Activated CD4-positive, alpha-beta T cell treated with anti-CD3 and anti-CD28 coated beads for 24 hours (primary cell): ENCODE results near the gene TAF1L.
"Not testable (repeated sequence)": the region's sequence is repeated elsewhere in the genome, so short reads cannot be mapped to it uniquely, and the experiment has no call there.

ENCODE experiments used
- DNase-seq, 2 donors: peaks; one replicate each; pipeline ENCODE4 v3.0.0-alpha.2; 2020; ENCODE audit warnings: low read depth in 2 of 2

Gene TAF1L

GRCh38 chr9:32635362-32635761 lies at the start of gene TAF1L:
Gene TAF1L, minus strand, starts transcription at chr9:32635669. Its CDS starts 90 bp downstream, at chr9:32635579.
- no peak for DNase-seq

- DNase-seq: no peak
Measured at GRCh38 chr9:32681751-32682150, 46.3 kb upstream of the TAF1L start.

GRCh38 chr9:32677931-32678330 lies 42.5 kb upstream of the TAF1L start:
- no peak for DNase-seq

- DNase-seq: no peak
Measured at GRCh38 chr9:32672469-32672868, 37.0 kb upstream of the TAF1L start.

GRCh38 chr9:32671333-32671732 lies 35.9 kb upstream of the TAF1L start:
- no peak for DNase-seq

- no peak for DNase-seq
Measured at GRCh38 chr9:32665101-32665500, 29.6 kb upstream of the TAF1L start.

- no peak for DNase-seq
Measured at GRCh38 chr9:32663741-32664140, 28.3 kb upstream of the TAF1L start.

GRCh38 chr9:32647671-32648070 lies 12.2 kb upstream of the TAF1L start:
- DNase-seq: no peak

GRCh38 chr9:32644698-32645097 lies 9.2 kb upstream of the TAF1L start:
- no peak for DNase-seq

- DNase-seq: not testable (repeated sequence)
Measured at GRCh38 chr9:32633151-32633550, 2.3 kb downstream of the TAF1L start.

- DNase-seq: no peak
Measured at GRCh38 chr9:32631991-32632390, 3.5 kb downstream of the TAF1L start.

- no peak for DNase-seq
Measured at GRCh38 chr9:32627394-32627954, 8.0 kb downstream of the TAF1L start.

GRCh38 chr9:32625320-32625719 lies 10.1 kb downstream of the TAF1L start:
- DNase-seq: no peak

GRCh38 chr9:32622948-32623347 lies 12.5 kb downstream of the TAF1L start:
- no peak for DNase-seq

- DNase-seq: no peak
Measured at GRCh38 chr9:32618261-32618660, 17.2 kb downstream of the TAF1L start.

GRCh38 chr9:32606811-32607210 lies 28.7 kb downstream of the TAF1L start:
- no peak for DNase-seq

- DNase-seq: no peak
Measured at GRCh38 chr9:32603914-32604852, 31.3 kb downstream of the TAF1L start.

- not testable (repeated sequence) for DNase-seq
Measured at GRCh38 chr9:32599021-32599420, 36.4 kb downstream of the TAF1L start.

- DNase-seq: no peak
Measured at GRCh38 chr9:32596936-32597335, 38.5 kb downstream of the TAF1L start.

- DNase-seq: no peak
Measured at GRCh38 chr9:32596096-32596865, 39.2 kb downstream of the TAF1L start.

GRCh38 chr9:32590898-32591297 lies 44.6 kb downstream of the TAF1L start:
- no peak for DNase-seq

GRCh38 chr9:32590476-32590875 lies 45.0 kb downstream of the TAF1L start:
- DNase-seq: no peak
